HepG2 (cell line): ENCODE data around the gene CAPN10. TPM values are rescaled to one million over a fixed set of nuclear protein-coding genes. Genes with fewer than 3 reads are reported as not detected.

Source experiments
- CBFB ChIP-seq: sonication (generic); formaldehyde crosslinking; IDR thresholded peaks from 2 replicates; pipeline ENCODE4 v1.4.0; 2020; ENCODE audit warnings: missing genetic modification reagents
- CBX2 ChIP-seq, 2 experiments: fragments of 200-600 bp in 1 of 2; sonication (generic); formaldehyde crosslinking in 1 of 2; IDR thresholded peaks; 2 replicates each; pipeline versions ENCODE4 v1.7.0 to v1.8.1; 2018 to 2022; ENCODE audit warnings: low read depth in 2 of 2, low read length in 1 of 2, mild to moderate bottlenecking in 1 of 2, missing genetic modification reagents in 1 of 2
- GTF2F1 ChIP-seq: fragments of 150-350 bp; IDR thresholded peaks from 2 replicates; pipeline ENCODE4 v1.6.1; 2014; ENCODE audit warnings: low read length
- IKZF4 ChIP-seq: sonication (generic); formaldehyde crosslinking; IDR thresholded peaks from 2 replicates; pipeline ENCODE4 v1.5.1; 2020; ENCODE audit warnings: borderline replicate concordance, mild to moderate bottlenecking, low read depth, missing genetic modification reagents; ENCODE audit errors: not compliant biosample characterization
- LCORL ChIP-seq, 2 experiments: fragments of 450-650 bp in 1 of 2; sonication (generic) in 1 of 2; formaldehyde crosslinking in 1 of 2; IDR thresholded peaks; 2 replicates each; pipeline versions ENCODE4 v1.5.0 to v1.6.1; 2017 to 2020; ENCODE audit warnings: antibody characterized with exemption in 1 of 2, missing genetic modification reagents in 1 of 2
- MIER2 ChIP-seq: IDR thresholded peaks from 2 replicates; pipeline ENCODE4 v1.6.1; 2016; ENCODE audit warnings: missing biosample characterization, missing genetic modification reagents
- MXI1 ChIP-seq: IDR thresholded peaks from 3 replicates; pipeline ENCODE4 v1.6.1; 2012; ENCODE audit warnings: low read depth, low read length, inconsistent platforms, borderline replicate concordance
- YEATS4 ChIP-seq: sonication (generic); formaldehyde crosslinking; IDR thresholded peaks from 2 replicates; pipeline ENCODE4 v1.4.0; 2020; ENCODE audit warnings: missing genetic modification reagents, borderline replicate concordance
- ZFAT ChIP-seq: sonication (generic); formaldehyde crosslinking; conservative IDR thresholded peaks from 2 replicates; pipeline ENCODE4 v1.8.1; 2023; ENCODE audit warnings: missing genetic modification reagents, inconsistent platforms
- ZNF121 ChIP-seq: sonication (generic); formaldehyde crosslinking; IDR thresholded peaks from 2 replicates; pipeline ENCODE4 v1.5.0; 2020; ENCODE audit warnings: mild to moderate bottlenecking, missing genetic modification reagents
- ZNF136 ChIP-seq: sonication (generic); formaldehyde crosslinking; IDR thresholded peaks from 2 replicates; pipeline ENCODE4 v1.8.1; 2022; ENCODE audit warnings: low read depth, mild to moderate bottlenecking, moderate library complexity, missing genetic modification reagents
- ZNF24 ChIP-seq: fragments of 450-650 bp; IDR thresholded peaks from 2 replicates; pipeline ENCODE4 v1.6.1; 2017; ENCODE audit warnings: antibody characterized with exemption, mild to moderate bottlenecking
- ZNF768 ChIP-seq: sonication (generic); formaldehyde crosslinking; IDR thresholded peaks from 2 replicates; pipeline ENCODE4 v1.4.0; 2020; ENCODE audit warnings: missing genetic modification reagents
- polyA plus RNA-seq, 8 experiments: library from polyadenylated mRNA; depleted of rRNA in 3 of 8; stranded (reverse) in 7 of 8; unstranded in 1 of 8; fragments of >200 nt; fragmentation: Illumina TruSeq in 4 of 8; extraction: Trizol in 4 of 8; gene quantifications; 2 replicates each; pipeline versions ENCODE4 v1.2.1 to v1.2.3, GENCODE V29; 2011 to 2016; ENCODE audit warnings: low read depth in 4 of 8, missing spikeins in 1 of 8, mixed read lengths in 1 of 8; ENCODE audit not compliant: insufficient read depth in 1 of 8
- total RNA-seq, 5 experiments: library from RNA; depleted of rRNA; stranded (reverse); fragments of >200 nt; fragmentation: Illumina TruSeq; extraction: Trizol; gene quantifications; 2 replicates each; pipeline ENCODE4 v1.2.3, GENCODE V29; 2016; ENCODE audit warnings: low read depth in 1 of 5
- TF ChIP-seq, protein P1 (sequence below): sonication (generic); formaldehyde crosslinking; IDR thresholded peaks from 2 replicates; pipeline ENCODE4 v1.9.0; 2021; ENCODE audit warnings: missing genetic modification reagents, mild to moderate bottlenecking, borderline replicate concordance
- TF ChIP-seq, protein P2 (sequence below), 2 experiments: IDR thresholded peaks; 2 replicates each; pipeline ENCODE4 v1.6.1; 2011 to 2012; ENCODE audit warnings: low read length in 2 of 2, borderline replicate concordance in 1 of 2, low read depth in 1 of 2, mild to moderate bottlenecking in 1 of 2, moderate library complexity in 1 of 2
- TF ChIP-seq, protein P3 (sequence below): IDR thresholded peaks from 2 replicates; pipeline ENCODE4 v1.6.1; 2016; ENCODE audit warnings: low read depth, borderline replicate concordance
- TF ChIP-seq, protein P4 (sequence below): sonication (generic); formaldehyde crosslinking; IDR thresholded peaks from 2 replicates; pipeline ENCODE4 v1.8.0; 2022; ENCODE audit warnings: mild to moderate bottlenecking, missing genetic modification reagents, borderline replicate concordance
- TF ChIP-seq, protein P5 (sequence below): sonication (generic); formaldehyde crosslinking; IDR thresholded peaks from 2 replicates; pipeline ENCODE4 v1.5.0; 2020; ENCODE audit warnings: missing genetic modification reagents
- TF ChIP-seq, protein P6 (sequence below): sonication (generic); formaldehyde crosslinking; IDR thresholded peaks from 2 replicates; pipeline ENCODE4 v1.8.1; 2023; ENCODE audit warnings: missing genetic modification reagents, mild to moderate bottlenecking, borderline replicate concordance
- TF ChIP-seq, protein P7 (sequence below): sonication (generic); formaldehyde crosslinking; IDR thresholded peaks from 2 replicates; pipeline ENCODE4 v1.4.0; 2020; ENCODE audit warnings: mild to moderate bottlenecking, missing genetic modification reagents
- TF ChIP-seq, protein P8 (sequence below): sonication (generic); formaldehyde crosslinking; IDR thresholded peaks from 2 replicates; pipeline ENCODE4 v1.4.0; 2020; ENCODE audit warnings: mild to moderate bottlenecking, low read depth, missing genetic modification reagents

CAPN10 gene
- total and polyA plus RNA-seq, 2 of the 13 experiments (the other 11 are each of a cell fraction or from before 2014, with no cell fraction given): 27.6 to 32.4 TPM

DNA sequence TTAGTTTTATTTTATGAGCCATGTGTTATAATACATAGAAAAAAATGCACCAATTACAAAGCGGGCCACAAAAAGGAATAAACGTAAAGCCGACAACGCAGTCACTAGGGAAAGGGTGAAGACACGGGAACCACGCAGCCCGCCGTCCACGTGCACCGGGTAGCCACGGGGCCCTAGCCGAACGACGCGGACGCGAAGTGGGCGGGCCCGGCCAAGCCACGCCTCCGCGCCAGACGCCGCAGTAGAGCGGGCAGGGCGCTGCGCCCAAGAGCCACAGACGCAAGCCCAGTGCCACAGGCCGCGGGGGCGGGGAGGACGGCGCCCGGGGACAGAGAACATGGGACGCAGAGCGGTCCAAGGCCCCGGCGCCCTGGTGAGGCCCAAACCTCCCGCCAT is 26.5 kb upstream of the CAPN10 start, which contains the start of gene DUSP28 (continued):
- TF ChIP-seq, protein P1, sequence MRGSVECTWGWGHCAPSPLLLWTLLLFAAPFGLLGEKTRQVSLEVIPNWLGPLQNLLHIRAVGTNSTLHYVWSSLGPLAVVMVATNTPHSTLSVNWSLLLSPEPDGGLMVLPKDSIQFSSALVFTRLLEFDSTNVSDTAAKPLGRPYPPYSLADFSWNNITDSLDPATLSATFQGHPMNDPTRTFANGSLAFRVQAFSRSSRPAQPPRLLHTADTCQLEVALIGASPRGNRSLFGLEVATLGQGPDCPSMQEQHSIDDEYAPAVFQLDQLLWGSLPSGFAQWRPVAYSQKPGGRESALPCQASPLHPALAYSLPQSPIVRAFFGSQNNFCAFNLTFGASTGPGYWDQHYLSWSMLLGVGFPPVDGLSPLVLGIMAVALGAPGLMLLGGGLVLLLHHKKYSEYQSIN (CRISPR knock-in tag): no peak
- TF ChIP-seq, protein P2, sequence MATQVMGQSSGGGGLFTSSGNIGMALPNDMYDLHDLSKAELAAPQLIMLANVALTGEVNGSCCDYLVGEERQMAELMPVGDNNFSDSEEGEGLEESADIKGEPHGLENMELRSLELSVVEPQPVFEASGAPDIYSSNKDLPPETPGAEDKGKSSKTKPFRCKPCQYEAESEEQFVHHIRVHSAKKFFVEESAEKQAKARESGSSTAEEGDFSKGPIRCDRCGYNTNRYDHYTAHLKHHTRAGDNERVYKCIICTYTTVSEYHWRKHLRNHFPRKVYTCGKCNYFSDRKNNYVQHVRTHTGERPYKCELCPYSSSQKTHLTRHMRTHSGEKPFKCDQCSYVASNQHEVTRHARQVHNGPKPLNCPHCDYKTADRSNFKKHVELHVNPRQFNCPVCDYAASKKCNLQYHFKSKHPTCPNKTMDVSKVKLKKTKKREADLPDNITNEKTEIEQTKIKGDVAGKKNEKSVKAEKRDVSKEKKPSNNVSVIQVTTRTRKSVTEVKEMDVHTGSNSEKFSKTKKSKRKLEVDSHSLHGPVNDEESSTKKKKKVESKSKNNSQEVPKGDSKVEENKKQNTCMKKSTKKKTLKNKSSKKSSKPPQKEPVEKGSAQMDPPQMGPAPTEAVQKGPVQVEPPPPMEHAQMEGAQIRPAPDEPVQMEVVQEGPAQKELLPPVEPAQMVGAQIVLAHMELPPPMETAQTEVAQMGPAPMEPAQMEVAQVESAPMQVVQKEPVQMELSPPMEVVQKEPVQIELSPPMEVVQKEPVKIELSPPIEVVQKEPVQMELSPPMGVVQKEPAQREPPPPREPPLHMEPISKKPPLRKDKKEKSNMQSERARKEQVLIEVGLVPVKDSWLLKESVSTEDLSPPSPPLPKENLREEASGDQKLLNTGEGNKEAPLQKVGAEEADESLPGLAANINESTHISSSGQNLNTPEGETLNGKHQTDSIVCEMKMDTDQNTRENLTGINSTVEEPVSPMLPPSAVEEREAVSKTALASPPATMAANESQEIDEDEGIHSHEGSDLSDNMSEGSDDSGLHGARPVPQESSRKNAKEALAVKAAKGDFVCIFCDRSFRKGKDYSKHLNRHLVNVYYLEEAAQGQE (IDR thresholded peaks at IDR 0.05; ENCODE audit: borderline replicate concordance in 1 of 2, low read depth in 1 of 2, low read length in 2 of 2): peak in 1 of 2 experiments; percentile 65; a peak in 2 of 4 replicates
- 0 out of 2 replicates have a peak, but pooled peaks have one; percentile 30 for TF ChIP-seq MIER2 (CRISPR knock-in tag)
- TF ChIP-seq IKZF4 (CRISPR knock-in tag): no peak
- TF ChIP-seq, protein P3, sequence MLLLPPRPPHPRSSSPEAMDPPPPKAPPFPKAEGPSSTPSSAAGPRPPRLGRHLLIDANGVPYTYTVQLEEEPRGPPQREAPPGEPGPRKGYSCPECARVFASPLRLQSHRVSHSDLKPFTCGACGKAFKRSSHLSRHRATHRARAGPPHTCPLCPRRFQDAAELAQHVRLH (CRISPR knock-in tag): no peak
- no peak for TF ChIP-seq LCORL (IDR thresholded peaks at IDR 0.05)
- no peak; the same call in 1 of the 2 replicates for TF ChIP-seq LCORL (CRISPR knock-in tag; IDR thresholded peaks at IDR 0.05)
- TF ChIP-seq ZNF121: no peak
- TF ChIP-seq ZNF24: no peak
- TF ChIP-seq MXI1: peak; percentile 99
- no peak for TF ChIP-seq ZNF136
- TF ChIP-seq, protein P4, sequence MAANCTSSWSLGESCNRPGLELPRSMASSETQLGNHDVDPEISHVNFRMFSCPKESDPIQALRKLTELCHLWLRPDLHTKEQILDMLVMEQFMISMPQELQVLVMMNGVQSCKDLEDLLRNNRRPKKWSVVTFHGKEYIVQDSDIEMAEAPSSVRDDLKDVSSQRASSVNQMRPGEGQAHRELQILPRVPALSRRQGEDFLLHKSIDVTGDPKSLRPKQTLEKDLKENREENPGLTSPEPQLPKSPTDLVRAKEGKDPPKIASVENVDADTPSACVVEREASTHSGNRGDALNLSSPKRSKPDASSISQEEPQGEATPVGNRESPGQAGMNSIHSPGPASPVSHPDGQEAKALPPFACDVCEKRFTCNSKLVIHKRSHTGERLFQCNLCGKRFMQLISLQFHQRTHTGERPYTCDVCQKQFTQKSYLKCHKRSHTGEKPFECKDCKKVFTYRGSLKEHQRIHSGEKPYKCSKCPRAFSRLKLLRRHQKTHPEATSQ (CRISPR knock-in tag): no peak
- TF ChIP-seq YEATS4 (CRISPR knock-in tag): peak; percentile 77; the same call in 1 of the 2 replicates
- TF ChIP-seq, protein P5, sequence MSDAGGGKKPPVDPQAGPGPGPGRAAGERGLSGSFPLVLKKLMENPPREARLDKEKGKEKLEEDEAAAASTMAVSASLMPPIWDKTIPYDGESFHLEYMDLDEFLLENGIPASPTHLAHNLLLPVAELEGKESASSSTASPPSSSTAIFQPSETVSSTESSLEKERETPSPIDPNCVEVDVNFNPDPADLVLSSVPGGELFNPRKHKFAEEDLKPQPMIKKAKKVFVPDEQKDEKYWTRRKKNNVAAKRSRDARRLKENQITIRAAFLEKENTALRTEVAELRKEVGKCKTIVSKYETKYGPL (CRISPR knock-in tag): no peak
- peak; percentile 48 for TF ChIP-seq ZNF768 (CRISPR knock-in tag)
- no peak for TF ChIP-seq GTF2F1
- TF ChIP-seq, protein P6, sequence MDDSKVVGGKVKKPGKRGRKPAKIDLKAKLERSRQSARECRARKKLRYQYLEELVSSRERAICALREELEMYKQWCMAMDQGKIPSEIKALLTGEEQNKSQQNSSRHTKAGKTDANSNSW: no peak
- peak; percentile 82 for TF ChIP-seq CBFB (CRISPR knock-in tag)
- TF ChIP-seq, protein P7, sequence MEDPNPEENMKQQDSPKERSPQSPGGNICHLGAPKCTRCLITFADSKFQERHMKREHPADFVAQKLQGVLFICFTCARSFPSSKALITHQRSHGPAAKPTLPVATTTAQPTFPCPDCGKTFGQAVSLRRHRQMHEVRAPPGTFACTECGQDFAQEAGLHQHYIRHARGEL (CRISPR knock-in tag): no peak
- TF ChIP-seq CBX2 (IDR thresholded peaks at IDR 0.05; ENCODE audit: low read depth, low read length): no peak
- TF ChIP-seq CBX2 (CRISPR knock-in tag; IDR thresholded peaks at IDR 0.05; ENCODE audit: low read depth): no peak
- TF ChIP-seq, protein P8, sequence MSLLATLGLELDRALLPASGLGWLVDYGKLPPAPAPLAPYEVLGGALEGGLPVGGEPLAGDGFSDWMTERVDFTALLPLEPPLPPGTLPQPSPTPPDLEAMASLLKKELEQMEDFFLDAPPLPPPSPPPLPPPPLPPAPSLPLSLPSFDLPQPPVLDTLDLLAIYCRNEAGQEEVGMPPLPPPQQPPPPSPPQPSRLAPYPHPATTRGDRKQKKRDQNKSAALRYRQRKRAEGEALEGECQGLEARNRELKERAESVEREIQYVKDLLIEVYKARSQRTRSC (CRISPR knock-in tag): peak; percentile 81; the same call in 1 of the 2 replicates
- no peak; the same call in 1 of the 2 replicates for TF ChIP-seq ZFAT
